ENCODE measurements around the gene INAFM2. TPM values are rescaled to one million over a fixed set of nuclear protein-coding genes. Genes with fewer than 3 reads are reported as not detected.

Gene INAFM2
- polyA plus RNA-seq, 2 of the 4 experiments (the other 2 are of a cell fraction) = 2.8 to 3.8 TPM

- TF ChIP-seq E2F6 (IDR thresholded peaks at IDR 0.05; ENCODE audit: borderline replicate concordance, low read depth) = no peak
- TF ChIP-seq CBX2 (IDR thresholded peaks at IDR 0.05; ENCODE audit: borderline replicate concordance, low read depth) = no peak
- TF ChIP-seq PHF8 (IDR thresholded peaks at IDR 0.05; ENCODE audit: borderline replicate concordance, low read depth) = no peak
- no peak for TF ChIP-seq EP300 (IDR thresholded peaks at IDR 0.05)
- no peak for TF ChIP-seq KDM1A (IDR thresholded peaks at IDR 0.05; ENCODE audit: low read depth)
- TF ChIP-seq NFE2L2 (conservative IDR thresholded peaks at IDR 0.05; ENCODE audit: low read length) = no peak
- TF ChIP-seq POLR2AphosphoS2 (conservative IDR thresholded peaks at IDR 0.05; ENCODE audit: low read length) = no peak
- TF ChIP-seq ZSCAN20 (CRISPR knock-in tag; IDR thresholded peaks at IDR 0.05) = no peak
- TF ChIP-seq CEBPB (IDR thresholded peaks at IDR 0.05) = no peak
- no peak for TF ChIP-seq PBX3 (IDR thresholded peaks at IDR 0.05)
- no peak for TF ChIP-seq TFCP2L1 (CRISPR knock-in tag; IDR thresholded peaks at IDR 0.05)
- TF ChIP-seq JUNB (IDR thresholded peaks at IDR 0.05) = no peak
- no peak for TF ChIP-seq EHMT2 (IDR thresholded peaks at IDR 0.05; ENCODE audit: low read depth)
- no peak for TF ChIP-seq HEYL (CRISPR knock-in tag; IDR thresholded peaks at IDR 0.05)
- TF ChIP-seq POLR2A (IDR thresholded peaks at IDR 0.05; ENCODE audit: low read length) = no peak
- TF ChIP-seq NR3C1 (IDR thresholded peaks at IDR 0.05) = no peak
- TF ChIP-seq FOXS1 (CRISPR knock-in tag; IDR thresholded peaks at IDR 0.05) = no peak
- no peak for TF ChIP-seq RAD21 (conservative IDR thresholded peaks at IDR 0.05 in 1 of 2, IDR thresholded peaks at IDR 0.05 in 1 of 2)
- no peak for TF ChIP-seq FOSL2 (IDR thresholded peaks at IDR 0.05)
- no peak for TF ChIP-seq FOSL2 (CRISPR knock-in tag; IDR thresholded peaks at IDR 0.05)
- CTCF ChIA-PET = interaction anchor here (1.0 to 10.2 kb wide), 27 partner anchors 9 to 152 kb away, joined by 3 to 139 read pairs (median 5); partner anchors contain the start of genes ANKRD63, DISP2, INAFM2 and KNSTRN
Observed at GRCh38 chr15:40337597-40337996, 14.1 kb downstream of the INAFM2 start.

GRCh38 chr15:40338041-40338657 is 14.7 kb downstream of the INAFM2 start:
- ChIA-PET POLR2A (interaction anchor here (0.9 to 1.9 kb wide), 4 partner anchors 10 to 57 kb away, joined by 3 to 8 read pairs (median 4); partner anchors contain the start of gene INAFM2), CTCF (interaction anchor here (0.9 to 10.2 kb wide), 28 partner anchors 9 to 153 kb away, joined by 3 to 139 read pairs (median 6); partner anchors contain the start of genes ANKRD63, DISP2, INAFM2 and KNSTRN)
- no peak for TF ChIP-seq ZC3H11A (IDR thresholded peaks at IDR 0.05)
- no peak for TF ChIP-seq CEBPB (IDR thresholded peaks at IDR 0.05)
- no peak for TF ChIP-seq PHF8 (IDR thresholded peaks at IDR 0.05; ENCODE audit: borderline replicate concordance, low read depth)
- TF ChIP-seq MAX (IDR thresholded peaks at IDR 0.05) = peak; percentile 48; the same call in 1 of the 2 replicates
- no peak for TF ChIP-seq POLR2AphosphoS2 (conservative IDR thresholded peaks at IDR 0.05; ENCODE audit: low read length)
- peak; percentile 68 for TF ChIP-seq CTCF (IDR thresholded peaks at IDR 0.05)
- TF ChIP-seq RAD21 (conservative IDR thresholded peaks at IDR 0.05 in 1 of 2, IDR thresholded peaks at IDR 0.05 in 1 of 2) = peak; percentile 53 to 59
- TF ChIP-seq SMC3 (IDR thresholded peaks at IDR 0.05) = peak; percentile 23; the same call in 2 of the 3 replicates
- no peak for TF ChIP-seq BHLHE40 (IDR thresholded peaks at IDR 0.05; ENCODE audit: low read depth, low read length)
- TF ChIP-seq HOXB13 (CRISPR knock-in tag; IDR thresholded peaks at IDR 0.05; ENCODE audit: low read depth) = no peak
- no peak for TF ChIP-seq CBX8 (IDR thresholded peaks at IDR 0.05)
- H3K9me3 ChIP-seq = no peaks in the 10 kb centered on the region
- H3K4me3 ChIP-seq = 0 out of 3 replicates have a peak overlapping the region, but pooled peaks have one; percentile 47
- WGBS (ENCODE audit: missing lambda C conversion rate) = 31% methylated on average over 11 of the region's 11 CpGs
- H3K27ac ChIP-seq = peak overlapping the region; percentile 94 to 96
- FAIRE-seq = no peak
- peak; percentile 66 to 72 for DNase-seq (ENCODE audit: low read depth in 1 of 2, low spot score in 1 of 2)
- H3K4me1 ChIP-seq = peaks cover 39% of the 10 kb centered on the region
- H3K4me2 ChIP-seq = peak overlapping the region; percentile 79
- ATAC-seq = peak; percentile 41 to 69; a peak in 4 of 6 replicates

More at GRCh38 chr15:40337597-40337996, 14.1 kb downstream of the INAFM2 start:
- 73% methylated on average over 3 of the region's 19 CpGs for WGBS (ENCODE audit: missing lambda C conversion rate)
- Histone ChIP-seq H3K9me3 (no peaks in the 10 kb centered on the region), H3K4me3 (no peak overlapping the region), H3K4me1 (peaks cover 34% of the 10 kb centered on the region), H3K4me2 (peak overlapping the region; percentile 79), H3K27ac (peak overlapping the region; percentile 94 to 96; a peak in 4 of 6 replicates)
- DNase-seq (ENCODE audit: low read depth in 1 of 2, low spot score in 1 of 2) (no peak), FAIRE-seq (no peak), ATAC-seq (no peak)
- POLR2A ChIA-PET = interaction anchor here (1.3 to 1.9 kb wide), 2 partner anchors 10 to 15 kb away, joined by 5 to 8 read pairs; partner anchors contain the start of gene INAFM2
